ENCODE data around the gene GUCA2B. TPM values are rescaled to one million over a fixed set of nuclear protein-coding genes. Genes with fewer than 3 reads are reported as not detected.

The GUCA2B gene
- polyA plus RNA-seq, 1 donor (not counting 4 experiments of a cell fraction or from before 2014, with no cell fraction given), result not detected

GRCh38 chr1:42144711-42145388 is 8.4 kb upstream of the GUCA2B start:
- no peak for FAIRE-seq

GRCh38 chr1:42145389-42145716 is 7.9 kb upstream of the GUCA2B start:
- Histone ChIP-seq H3K4me2 (ENCODE audit: control insufficient read depth, extremely low read depth, insufficient read depth, low read depth, low read length) (no peak overlapping the region), H2AFZ (ENCODE audit: control insufficient read depth, low read length) (no peak overlapping the region), H3K9me1 (ENCODE audit: control insufficient read depth, extremely low read depth, insufficient read depth, low read length) (no peaks in the 10 kb centered on the region), H3K27ac (ENCODE audit: control insufficient read depth, insufficient read depth, low read length) (no peak overlapping the region), H3K27me3 (ENCODE audit: control insufficient read depth, extremely low read depth, insufficient read depth, low read length) (no peaks in the 10 kb centered on the region), H3K4me3 (ENCODE audit: control insufficient read depth in 2 of 3, extremely low read depth in 1 of 3, insufficient read depth in 2 of 3, low read depth in 1 of 3, low read length in 3 of 3) (no peak overlapping the region), H3K9ac (ENCODE audit: control insufficient read depth, extremely low read depth, insufficient read depth, low read length) (no peak overlapping the region), H3K79me2 (ENCODE audit: control insufficient read depth, insufficient read depth, low read length) (no peaks in the 10 kb centered on the region), H3K4me1 (ENCODE audit: control insufficient read depth, extremely low read depth, insufficient read depth, low read length) (peaks cover 21% of the 10 kb centered on the region), H3K36me3 (ENCODE audit: control insufficient read depth in 2 of 2, extremely low read depth in 1 of 2, insufficient read depth in 2 of 2, low read length in 2 of 2) (no peaks in the 10 kb centered on the region), H4K20me1 (ENCODE audit: control insufficient read depth, extremely low read depth, insufficient read depth, low read length) (no peaks in the 10 kb centered on the region), H3K9me3 (ENCODE audit: control insufficient read depth, low read depth, low read length) (no peaks in the 10 kb centered on the region)
- DNase-seq (ENCODE audit: low read depth, low spot score) (no peak), FAIRE-seq (no peak)
- no peak for TF ChIP-seq CTCF (optimal IDR thresholded peaks at IDR 0.05 in 1 of 3, IDR thresholded peaks at IDR 0.05 in 1 of 3, conservative IDR thresholded peaks at IDR 0.05 in 1 of 3; ENCODE audit: extremely low read depth in 1 of 3, insufficient read depth in 2 of 3, low read length in 3 of 3)
- no peak for TF ChIP-seq EZH2 (IDR thresholded peaks at IDR 0.05; ENCODE audit: low read length)
- dilution Hi-C loops (cut with MboI; ENCODE audit: extremely low pct_ligation_motif_present, low sequenced_read_pairs), result no loop called here

More at GRCh38 chr1:42144711-42145388, 8.4 kb upstream of the GUCA2B start:
- H3K27ac ChIP-seq (ENCODE audit: control insufficient read depth, insufficient read depth, low read length), result no peak overlapping the region
- TF ChIP-seq EZH2 (IDR thresholded peaks at IDR 0.05; ENCODE audit: low read length), result no peak
- TF ChIP-seq CTCF (optimal IDR thresholded peaks at IDR 0.05 in 1 of 3, IDR thresholded peaks at IDR 0.05 in 1 of 3, conservative IDR thresholded peaks at IDR 0.05 in 1 of 3; ENCODE audit: extremely low read depth in 1 of 3, insufficient read depth in 2 of 3, low read length in 3 of 3), result no peak
- H3K4me1 ChIP-seq (ENCODE audit: control insufficient read depth, extremely low read depth, insufficient read depth, low read length), result peaks cover 21% of the 10 kb centered on the region
- no peaks in the 10 kb centered on the region for H3K9me3 ChIP-seq (ENCODE audit: control insufficient read depth, low read depth, low read length)
- no peaks in the 10 kb centered on the region for H3K79me2 ChIP-seq (ENCODE audit: control insufficient read depth, insufficient read depth, low read length)
- no peak overlapping the region for H3K4me2 ChIP-seq (ENCODE audit: control insufficient read depth, extremely low read depth, insufficient read depth, low read depth, low read length)
- H3K9ac ChIP-seq (ENCODE audit: control insufficient read depth, extremely low read depth, insufficient read depth, low read length), result no peak overlapping the region
- no peak for DNase-seq (ENCODE audit: low read depth, low spot score)
- H3K27me3 ChIP-seq (ENCODE audit: control insufficient read depth, extremely low read depth, insufficient read depth, low read length), result no peaks in the 10 kb centered on the region
- H3K9me1 ChIP-seq (ENCODE audit: control insufficient read depth, extremely low read depth, insufficient read depth, low read length), result no peaks in the 10 kb centered on the region
- no peaks in the 10 kb centered on the region for H4K20me1 ChIP-seq (ENCODE audit: control insufficient read depth, extremely low read depth, insufficient read depth, low read length)
- dilution Hi-C loops (cut with MboI; ENCODE audit: extremely low pct_ligation_motif_present, low sequenced_read_pairs), result no loop called here
- no peak overlapping the region for H2AFZ ChIP-seq (ENCODE audit: control insufficient read depth, low read length)
- H3K36me3 ChIP-seq (ENCODE audit: control insufficient read depth in 2 of 2, extremely low read depth in 1 of 2, insufficient read depth in 2 of 2, low read length in 2 of 2), result no peaks in the 10 kb centered on the region
- no peak overlapping the region for H3K4me3 ChIP-seq (ENCODE audit: control insufficient read depth in 2 of 3, extremely low read depth in 1 of 3, insufficient read depth in 2 of 3, low read depth in 1 of 3, low read length in 3 of 3)

All from keratinocyte (primary cell).